Activated gamma-delta T cell treated with Interleukin-2 at 50 U/mL for 16 hours (primary cell): ENCODE measurements around the gene TOB1.
A peak's percentile ranks its signal among the peaks of the same experiment; 100 is the strongest.
"Not testable (repeated sequence)": the region's sequence is repeated elsewhere in the genome, so short reads cannot be mapped to it uniquely, and the experiment has no call there.

Experiments
- DNase-seq: peaks from one replicate; pipeline ENCODE4 v3.0.0-alpha.2; 2020

The TOB1 gene

GRCh38 chr17:50868140-50868438, 1.9 kb upstream of the TOB1 start:
- DNase-seq: no peak

DNA sequence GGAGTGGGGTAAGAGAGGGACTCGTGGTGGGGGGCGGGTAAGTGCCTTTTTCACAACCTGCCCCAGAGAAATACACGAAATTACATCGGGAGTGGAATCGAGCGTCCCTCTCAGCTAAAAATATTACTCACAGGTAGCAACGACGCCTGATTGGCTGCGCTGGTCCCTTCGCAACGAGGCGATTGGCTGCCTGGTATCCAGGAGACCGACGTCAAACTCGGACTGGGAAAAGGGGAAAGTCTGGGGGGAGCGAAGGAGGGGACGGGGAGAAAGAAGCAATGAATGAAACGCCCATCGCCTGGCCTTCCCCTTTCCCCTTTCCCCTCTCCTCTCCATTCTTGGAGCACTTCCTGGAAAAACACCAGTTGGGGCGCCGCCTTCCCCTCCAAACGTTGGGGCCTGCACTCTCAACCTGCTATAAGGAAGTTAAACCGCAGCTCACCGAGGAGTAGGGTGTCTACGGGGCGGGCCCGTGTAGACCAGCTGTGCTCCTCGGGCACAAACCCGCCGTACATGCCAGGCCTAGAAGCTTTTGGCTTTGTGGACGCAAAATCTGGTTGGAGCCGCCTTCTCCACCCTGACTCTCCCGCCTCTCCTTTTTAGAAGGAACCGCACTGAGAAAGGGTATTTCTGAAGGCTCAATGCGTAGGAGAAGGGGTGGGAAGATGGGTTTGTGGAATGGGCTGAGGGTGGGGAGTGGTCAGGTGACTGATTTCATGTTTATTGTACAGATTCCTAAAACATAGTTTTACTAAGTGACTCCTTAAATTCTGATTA, 1.4 kb upstream of the TOB1 start:
- peak; percentile 77 for DNase-seq

DNA sequence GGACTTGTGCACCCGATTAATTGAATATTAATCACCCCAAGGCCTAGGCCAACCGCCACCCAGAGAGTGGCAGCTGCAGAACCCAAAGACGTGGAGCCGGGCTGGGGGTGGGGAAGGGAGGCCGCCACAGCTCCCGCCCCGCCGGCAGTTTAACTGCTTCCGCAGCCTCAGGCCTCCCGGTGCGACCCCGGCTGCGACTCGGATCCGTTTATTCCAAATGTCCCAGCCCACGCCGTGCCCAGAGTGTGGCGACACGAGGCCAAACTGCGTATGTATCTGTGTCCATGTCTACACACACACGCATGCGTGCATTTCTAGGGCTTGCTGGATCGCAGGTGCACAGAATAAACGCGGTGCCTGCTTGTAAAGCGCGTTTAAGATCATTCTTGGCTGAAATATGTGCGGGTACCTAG, 802 bp upstream of the TOB1 start:
- peak; percentile 60 for DNase-seq

DNA sequence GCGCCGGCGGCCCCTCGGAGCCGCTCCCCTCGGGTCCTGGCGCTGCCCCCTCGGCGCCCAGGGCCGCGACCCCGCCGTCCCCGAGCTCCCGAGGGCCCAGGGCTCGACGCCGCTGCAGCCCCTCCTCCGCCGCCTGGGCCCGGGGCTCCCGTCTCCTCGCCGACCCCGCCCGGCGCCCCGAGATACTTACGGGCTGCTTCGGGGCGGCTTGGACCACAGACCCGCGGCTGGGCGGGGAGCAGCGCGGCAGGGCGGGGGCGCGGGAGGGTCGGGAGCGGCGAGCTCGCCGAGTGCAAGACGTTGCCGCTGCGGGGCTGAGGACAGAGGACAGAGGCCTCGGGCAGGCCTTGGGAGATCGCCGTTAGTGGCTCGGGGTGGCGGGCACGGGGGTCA, 290 bp downstream of the TOB1 start:
- DNase-seq: no peak

- peak; percentile 40 for DNase-seq
These were observed 890 bp downstream of the TOB1 start for GRCh38 chr17:50865060-50865867.

DNA sequence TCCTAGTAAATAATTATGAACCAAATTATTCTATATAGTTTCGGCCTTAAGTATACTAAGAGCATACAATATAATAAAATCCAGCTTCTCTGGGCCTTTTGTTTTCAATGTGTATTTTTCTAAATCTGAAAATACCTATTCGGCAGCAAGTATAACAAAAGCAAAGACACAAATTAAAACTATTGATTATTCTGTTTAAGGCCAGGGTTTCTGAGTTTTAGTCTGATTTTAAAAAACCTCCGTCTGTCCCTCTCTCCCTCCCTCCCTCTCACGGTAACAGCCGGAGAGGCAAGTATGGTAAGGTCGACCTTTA, 1.5 kb downstream of the TOB1 start:
- DNase-seq: no peak

GRCh38 chr17:50863931-50864330, 2.2 kb downstream of the TOB1 start:
- no peak for DNase-seq

GRCh38 chr17:50863221-50863843, 2.8 kb downstream of the TOB1 start:
- DNase-seq: peak; percentile 24

DNA sequence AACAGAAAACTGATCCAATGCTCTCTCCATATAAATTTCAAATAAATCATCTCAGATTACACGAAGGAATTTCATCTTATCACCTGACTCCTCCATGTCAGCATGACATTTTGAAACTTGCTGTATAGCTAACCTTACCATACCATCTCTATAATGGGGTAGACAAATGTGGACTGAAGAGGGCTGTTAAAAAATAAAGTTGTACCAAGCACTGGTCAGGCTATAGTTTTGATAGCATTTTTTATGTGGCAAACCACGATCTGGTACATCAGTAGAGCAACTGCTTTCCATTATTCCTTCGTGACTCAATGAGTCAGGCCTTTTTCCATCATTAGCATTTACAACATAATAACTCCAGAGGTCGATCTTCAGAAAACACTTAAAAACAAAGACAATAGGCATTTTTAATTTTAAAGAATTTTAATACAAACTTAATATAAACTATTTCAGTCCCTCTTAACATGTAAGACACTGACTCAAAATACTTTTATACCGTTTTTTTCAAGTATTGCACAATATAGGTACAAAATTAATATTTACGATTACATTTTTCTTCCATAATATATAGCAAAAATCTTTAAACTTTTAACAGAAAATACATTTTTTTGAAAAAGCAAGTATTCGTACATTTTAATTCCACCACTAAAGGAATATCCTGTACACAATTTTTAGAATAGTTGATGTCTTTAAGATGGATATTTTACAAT, 4.2 kb downstream of the TOB1 start:
- no peak for DNase-seq

- no peak for DNase-seq
These were observed 4.8 kb downstream of the TOB1 start for GRCh38 chr17:50861334-50861676.

GRCh38 chr17:50859727-50860126, 6.4 kb downstream of the TOB1 start:
- not testable (repeated sequence) for DNase-seq

DNA sequence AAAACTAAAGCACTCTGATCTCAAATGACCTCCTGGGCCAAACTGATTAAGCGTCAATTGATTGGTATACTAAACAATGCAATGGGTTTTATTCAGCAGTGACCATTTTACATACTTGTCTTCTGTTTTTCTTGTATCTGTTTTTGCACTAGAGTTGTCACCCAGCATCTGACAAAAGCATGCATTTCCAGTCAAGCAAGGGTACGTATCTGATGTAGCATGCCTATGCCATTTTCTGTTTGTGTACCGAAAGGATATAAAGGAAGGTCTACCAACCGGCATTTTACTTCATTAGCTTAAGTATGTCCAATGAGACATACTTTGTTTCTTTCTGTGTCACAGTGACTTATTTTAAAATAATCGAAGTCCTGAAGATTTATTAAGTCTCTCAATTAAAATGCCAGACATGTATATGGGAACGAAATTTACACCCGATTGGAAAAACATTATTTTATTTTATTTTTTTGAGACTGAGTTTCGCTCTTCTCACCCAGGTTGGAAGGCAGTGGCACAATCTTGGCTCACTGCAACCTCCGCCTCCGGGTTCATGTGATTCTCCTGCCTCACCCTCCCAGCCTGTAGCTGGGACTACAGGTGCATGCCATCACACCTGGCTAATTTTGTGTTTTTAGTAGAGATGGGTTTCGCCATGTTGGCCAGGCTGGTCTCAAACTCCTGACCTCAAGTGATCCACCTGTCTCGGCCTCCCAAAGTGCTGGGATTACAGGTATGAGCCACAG, 7.5 kb downstream of the TOB1 start:
- no peak for DNase-seq

DNA sequence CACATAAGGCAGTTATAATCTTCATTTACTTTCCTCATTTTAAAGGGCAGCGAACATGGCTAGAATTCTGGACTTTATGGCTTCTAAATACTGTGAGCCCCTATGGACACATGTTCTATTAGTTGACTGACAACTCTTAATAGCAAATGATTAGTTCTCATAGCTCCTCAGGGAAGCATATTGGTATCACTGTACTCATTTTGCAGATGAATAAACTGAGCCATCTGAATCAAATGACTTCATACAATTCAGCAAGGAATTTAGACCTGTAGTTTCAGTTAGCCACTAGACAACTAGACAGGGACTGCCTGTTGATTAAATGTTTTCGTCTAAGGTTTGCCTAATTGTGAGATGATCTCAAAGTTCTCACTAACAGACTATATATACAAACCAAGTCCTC, 9.7 kb downstream of the TOB1 start:
- DNase-seq: no peak

DNA sequence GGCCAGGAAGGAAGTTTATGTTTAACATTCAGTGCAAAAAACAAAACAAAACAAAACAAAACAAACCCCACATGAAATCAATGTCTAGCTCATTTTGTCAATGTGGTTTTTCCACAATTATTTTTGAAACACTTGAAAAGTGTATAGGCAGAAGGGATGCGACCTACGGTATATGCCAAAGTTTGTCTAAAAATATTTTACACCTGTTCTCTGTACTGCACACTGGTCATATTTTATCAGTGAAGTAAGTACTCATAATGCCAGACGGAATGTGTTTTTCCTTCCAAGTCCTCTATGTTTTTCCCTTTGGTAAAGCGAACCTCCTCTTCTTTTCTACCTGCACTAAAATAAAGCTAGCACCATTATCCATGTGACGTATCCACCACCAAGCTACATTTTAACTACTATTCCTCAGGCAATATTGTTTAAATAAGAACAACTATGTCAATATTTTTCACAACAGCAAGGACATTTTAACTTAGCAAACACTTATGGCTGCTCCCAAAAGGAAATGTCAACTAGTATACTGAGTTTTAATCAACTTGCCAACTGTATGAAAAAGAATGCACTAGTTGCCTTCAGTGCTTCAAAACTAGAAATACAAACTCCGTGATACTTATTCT, 10.3 kb downstream of the TOB1 start:
- DNase-seq: no peak

GRCh38 chr17:50853781-50854180, 12.4 kb downstream of the TOB1 start:
- DNase-seq: no peak

DNA sequence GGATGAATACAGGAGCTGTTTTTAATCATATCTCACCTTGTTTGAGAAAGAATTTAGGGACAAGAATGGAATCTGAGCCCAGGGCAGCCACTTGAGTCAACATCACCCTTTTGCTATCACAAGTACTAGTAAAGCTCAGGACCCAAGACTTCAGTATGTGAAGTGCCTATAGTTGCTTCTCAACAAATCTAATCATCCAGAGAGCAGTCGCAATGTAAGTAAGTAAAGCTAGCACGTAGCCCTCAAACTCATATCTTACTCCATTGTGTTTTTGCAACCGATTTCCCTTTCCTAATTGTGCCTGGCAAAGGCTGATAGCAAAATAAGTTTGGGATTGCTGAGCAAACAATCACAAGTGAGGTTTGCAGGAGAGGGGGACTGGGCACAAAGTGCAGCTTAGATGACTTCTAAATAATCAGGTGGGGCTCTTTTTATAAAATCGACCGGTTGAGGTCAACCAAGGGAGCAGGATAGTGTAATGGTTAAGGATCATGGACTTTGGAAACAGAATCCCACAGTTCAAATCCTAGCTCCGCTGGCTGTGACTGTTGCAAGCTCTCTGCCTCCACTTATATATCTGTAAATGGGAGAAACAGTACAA, 13.0 kb downstream of the TOB1 start:
- no peak for DNase-seq

DNA sequence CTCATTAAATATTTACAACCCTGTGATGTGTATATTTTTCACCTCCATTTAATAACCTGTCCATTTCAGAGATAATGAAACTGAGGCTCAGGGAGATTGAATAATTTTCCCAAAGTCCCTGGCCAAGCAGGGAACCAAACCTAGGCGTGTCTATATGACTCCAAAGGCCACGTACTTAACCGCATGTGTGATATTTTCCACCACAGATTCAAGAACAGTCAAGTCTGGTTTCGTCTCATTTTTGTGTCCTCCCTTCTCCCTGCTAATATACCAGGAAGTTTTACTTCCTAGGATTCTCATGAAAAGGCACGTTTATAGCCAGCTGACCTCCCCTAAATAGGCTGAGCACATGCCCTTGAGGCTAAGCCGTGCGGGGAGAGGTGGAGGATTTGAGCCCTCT, 15.5 kb downstream of the TOB1 start:
- DNase-seq: no peak

DNA sequence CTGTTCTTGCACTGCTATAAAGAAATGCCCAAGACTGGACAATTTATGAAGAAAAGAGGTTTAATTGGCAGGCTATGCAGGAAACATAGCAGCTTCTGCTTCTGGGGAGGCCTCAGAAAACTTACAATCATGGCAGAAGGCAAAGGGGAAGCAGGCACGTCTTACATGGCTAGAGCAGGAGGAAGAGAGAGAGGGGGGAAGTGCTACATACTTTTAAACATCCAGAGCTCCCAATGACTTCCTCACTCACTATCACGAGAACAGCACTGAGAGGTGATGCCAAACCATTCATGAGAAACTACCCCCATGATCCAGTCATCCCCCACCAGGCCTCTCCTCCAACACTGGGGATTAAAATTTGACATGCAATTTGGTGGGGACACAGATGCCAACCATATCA, 17.4 kb downstream of the TOB1 start:
- DNase-seq: no peak

- DNase-seq: no peak
These were observed 18.1 kb downstream of the TOB1 start for GRCh38 chr17:50848039-50848438.

GRCh38 chr17:50847566-50847965, 18.6 kb downstream of the TOB1 start:
- DNase-seq: no peak

- no peak for DNase-seq
These were observed 20.7 kb downstream of the TOB1 start for GRCh38 chr17:50845240-50846147.
